GM19351 (cell line): Measurements from ENCODE around the gene VTI1A.

Experiments
- ATAC-seq: cut with Tn5 transposase; IDR thresholded peaks from one replicate; pipeline ENCODE4 v1.9.1; 2021; ENCODE audit warnings: mild to moderate bottlenecking, moderate library complexity; ENCODE audit not compliant: unreplicated experiment

The VTI1A gene

DNA sequence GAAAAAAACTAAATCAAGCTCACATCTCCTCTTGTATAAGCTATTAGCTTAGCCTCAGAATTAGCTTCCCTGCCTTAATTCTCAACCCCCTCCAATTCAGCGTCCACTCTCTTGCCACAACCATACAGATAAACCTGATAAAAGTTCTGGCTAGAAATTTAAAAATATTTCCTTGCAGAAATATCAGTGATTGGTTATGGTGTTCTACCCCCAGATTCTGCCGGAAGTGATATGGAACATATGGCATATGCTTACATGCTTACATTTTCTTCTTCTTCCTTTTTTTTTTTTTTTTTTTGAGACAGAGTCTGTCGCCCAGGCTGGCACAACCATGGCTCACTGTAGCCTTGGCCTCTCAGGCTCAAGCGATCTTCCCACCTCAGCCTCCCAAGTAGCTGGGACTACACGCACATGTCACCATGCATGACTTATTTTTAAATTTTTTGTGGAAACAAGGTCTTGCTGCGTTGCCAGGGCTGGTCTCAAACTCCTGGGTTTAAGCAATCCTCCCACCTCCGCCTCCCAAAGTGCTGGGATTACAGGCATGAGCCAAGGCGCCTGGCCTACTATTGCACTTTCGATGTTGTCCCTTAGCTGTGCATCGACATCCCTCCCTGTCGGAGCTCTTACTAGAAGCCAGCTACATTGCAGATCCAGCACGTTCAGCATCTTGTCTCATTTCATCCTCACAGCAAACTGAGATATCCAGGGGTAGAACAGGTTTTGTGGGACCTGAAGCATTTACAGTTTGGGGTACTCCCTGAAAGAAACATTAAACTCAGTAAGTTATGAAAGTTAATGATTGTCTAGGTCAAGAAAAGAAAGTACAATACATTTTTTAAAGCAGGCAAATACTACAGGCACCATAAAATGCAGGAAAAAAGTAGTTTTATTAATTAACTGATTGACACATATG is 297.4 kb downstream of the VTI1A start:
- ATAC-seq: no peak

DNA sequence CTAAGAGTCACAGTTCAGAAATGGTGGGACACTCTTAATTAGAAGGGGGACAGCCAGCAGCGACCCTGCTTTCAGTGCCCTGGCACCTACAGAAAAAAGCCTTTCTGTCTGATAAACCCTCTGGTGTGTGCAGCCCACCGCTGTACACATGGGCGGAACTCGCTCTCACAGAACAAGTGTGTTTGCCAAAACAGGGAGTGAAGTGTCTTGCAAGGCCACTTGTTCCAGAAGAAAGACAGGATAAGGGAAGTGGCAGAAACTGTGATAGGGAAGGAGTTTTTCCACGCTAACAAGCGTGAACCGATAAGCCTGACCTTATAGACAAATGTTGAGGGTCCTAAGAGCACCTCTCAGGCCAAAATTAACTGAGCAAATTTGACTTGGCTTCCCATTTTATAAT is 299.3 kb downstream of the VTI1A start:
- ATAC-seq: no peak

DNA sequence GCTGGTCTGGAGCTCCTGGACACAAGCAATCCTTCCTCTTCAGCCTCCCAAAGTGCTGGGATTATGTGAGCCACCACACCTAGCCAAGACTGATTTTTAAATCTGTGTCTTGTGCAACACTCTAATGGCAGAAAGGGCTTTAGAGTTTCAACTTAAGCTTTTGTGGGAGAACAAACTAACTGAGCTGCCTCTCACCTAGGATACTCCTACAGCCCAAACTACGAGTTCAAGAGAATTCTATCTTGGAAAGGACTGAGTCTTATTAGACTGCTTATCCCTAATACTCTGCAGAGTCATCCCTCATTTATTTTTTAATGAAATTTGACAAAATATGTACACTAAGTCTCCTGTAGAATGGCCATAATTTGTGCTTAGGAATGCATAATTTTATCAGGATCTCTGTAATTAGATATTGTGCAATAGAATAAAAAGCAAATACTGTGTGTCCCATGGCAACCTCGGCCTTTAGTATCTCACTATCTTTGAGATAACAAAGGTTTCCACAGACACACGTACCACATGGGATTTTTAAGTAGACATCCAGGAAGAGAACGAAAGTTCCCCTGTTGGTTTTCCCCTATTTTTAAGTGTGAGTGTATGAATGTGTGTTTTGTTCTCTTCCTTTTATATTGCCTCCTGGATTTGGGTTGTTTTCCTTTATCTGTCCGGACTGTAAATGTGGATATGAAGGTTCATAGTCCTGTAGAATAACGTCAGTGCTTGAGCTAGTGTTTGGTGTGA is 303.6 kb downstream of the VTI1A start:
- no peak for ATAC-seq

DNA sequence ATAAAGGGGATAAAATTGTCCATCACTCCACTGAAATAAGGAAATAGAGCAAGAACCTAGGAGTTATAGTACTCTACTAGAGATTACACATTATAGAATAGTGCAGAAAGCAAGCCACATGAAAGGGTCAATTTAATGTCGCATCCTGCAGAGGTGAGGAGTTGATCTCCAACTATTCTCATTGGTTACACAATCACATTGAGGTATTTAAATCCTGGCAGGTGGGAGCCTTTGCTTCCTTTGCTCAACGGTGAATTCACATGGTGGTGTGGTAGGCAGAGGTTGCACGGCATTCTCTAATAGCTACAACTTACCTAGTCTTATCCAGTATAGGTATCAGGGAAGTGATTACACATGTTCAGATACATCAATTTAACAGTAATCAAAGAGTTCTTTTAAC is 304.6 kb downstream of the VTI1A start:
- ATAC-seq: no peak

DNA sequence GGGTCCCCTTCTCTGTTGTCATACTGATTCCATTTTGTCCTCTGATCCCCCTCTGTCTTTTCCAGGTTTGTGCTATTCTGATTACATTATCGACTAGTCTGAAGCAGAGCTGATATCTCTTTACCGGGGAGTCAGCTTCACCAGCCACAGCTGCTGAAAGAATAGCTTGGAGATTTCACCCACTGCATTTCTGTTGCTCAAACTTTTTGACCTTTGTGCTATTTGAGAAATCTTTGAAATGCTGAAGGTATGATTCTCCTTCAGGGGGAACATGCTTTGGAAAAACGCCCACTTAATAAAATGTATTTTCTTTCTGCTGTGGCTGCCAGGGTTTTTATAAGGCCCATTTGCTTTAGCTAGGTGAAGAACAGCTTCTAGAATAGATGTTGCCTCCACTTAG is 305.3 kb downstream of the VTI1A start:
- no peak for ATAC-seq

DNA sequence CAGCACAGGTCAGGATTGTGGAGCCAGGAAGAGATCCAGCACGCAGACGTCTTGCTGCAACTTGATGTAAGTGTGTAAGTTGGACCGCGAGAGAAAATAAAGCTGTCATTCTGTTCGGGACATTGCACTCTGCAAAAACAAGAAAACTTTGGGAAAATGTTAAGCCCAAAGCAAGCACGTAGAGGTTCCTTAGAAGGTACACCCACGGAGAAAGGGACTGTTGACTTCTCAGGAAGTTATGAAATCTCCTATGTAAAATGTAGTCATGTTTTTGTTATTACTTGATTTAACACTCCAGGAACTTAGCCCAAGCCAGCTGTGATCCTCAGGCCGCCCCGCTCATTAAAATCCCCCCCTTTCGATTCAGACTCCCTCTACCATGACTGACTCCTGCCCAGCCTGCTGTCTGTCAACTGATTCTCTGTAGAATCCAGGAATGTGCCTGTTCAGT is 307.0 kb downstream of the VTI1A start:
- ATAC-seq: no peak

DNA sequence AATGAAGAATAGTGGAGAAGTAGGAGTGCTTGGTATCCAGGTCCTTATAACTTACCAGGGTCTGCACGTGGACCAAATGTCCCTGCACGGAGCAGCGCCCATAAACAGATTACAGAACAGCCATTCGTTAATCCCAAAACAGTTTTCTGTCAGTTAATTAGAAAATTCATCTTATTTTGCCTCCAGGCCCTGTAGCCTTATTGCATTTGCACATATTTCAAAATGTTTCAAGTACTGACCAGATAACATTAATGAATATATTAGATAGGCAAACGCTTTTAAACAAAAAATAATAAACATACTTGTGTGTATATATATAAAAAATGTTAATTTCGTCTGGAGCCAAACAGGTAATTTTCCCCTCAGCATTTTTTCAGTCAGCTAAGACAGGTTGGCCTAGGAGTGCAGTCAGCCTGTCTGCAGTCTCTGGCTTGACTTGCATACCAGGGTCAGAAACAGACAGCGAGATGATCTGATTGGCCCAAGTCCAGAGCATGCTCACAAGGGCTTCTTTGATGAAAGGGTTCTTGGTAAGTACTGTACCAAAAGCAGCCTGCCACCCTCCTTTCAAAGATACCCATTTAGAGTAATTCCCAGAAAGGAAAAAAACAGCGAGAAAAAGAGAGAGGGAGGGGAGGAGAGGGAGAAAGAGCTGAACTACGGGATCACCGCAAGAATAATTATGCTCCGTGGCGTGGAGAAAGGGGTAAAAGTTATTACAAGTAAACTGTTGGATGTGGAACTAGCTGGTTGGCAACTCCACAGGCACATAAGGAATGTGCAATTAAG is 308.6 kb downstream of the VTI1A start:
- no peak for ATAC-seq

DNA sequence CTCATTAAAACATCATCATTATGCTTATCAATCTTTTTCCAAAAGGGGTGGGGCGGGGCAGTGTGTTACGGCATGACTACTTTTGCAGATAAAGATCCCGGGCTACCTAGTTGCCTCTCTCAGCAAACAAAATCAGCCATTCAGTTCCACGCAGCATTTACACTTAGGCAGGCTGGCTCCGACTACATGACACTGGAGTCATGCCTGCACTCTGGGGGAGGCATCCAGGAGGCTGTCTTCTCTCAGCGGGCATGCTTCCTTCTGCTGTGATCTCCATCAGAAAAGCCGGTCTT is 309.2 kb downstream of the VTI1A start:
- no peak for ATAC-seq

DNA sequence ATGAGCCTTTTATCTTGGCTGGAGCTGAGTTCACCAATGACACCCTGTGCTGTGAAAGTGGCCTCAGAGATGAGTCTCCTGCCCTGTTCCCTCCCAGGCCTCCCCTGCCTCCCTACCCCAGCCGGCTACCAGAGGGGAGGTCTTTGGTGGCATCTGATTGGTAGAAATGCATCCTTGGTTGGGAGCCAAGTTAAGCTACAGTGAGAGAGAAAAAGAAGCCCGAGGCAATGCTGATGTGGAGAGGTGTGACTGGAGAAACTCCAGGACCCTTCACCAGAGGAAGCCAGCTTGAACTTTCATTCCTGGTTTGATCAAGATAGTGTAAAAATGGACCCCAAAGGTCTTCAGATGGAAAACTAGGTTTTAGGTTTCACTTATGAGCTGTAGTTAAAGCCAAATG is 311.9 kb downstream of the VTI1A start:
- ATAC-seq: no peak

DNA sequence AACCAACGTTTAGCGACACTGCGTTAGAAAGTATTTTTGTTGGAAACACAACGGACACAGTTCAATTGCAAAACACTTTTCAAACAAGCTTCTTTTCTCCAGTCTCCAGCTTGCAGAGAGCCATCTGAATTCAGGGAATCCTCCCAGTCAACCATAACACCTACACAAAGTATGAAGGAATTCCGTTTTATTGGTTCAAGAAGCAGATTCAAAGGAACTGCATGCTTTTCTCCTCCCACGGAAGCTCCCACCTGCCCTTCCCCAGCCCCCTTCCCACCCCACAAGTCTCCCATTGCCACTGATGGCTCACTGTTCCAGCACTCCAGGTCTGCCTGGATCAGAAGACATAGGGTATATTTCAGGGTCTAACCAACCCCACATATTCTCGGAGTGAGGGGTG is 312.5 kb downstream of the VTI1A start:
- no peak for ATAC-seq

DNA sequence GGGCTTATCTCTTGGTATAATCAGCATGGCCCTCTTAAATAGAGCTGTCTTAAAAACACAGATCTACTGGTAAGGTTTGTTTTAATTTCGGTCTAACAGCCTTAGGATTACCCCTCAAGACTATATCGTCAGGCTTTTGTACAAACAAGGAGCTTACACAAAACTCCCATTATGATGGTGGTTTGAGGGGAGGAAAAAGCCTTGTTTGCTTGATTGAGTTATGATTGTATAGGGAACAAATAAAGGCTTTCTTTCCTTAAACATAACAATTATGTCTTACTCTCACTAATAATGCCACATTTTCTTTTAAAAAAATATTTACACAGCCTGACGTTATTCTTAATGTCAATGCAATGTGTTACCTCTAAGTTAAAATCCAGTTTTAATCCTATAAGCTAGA is 314.2 kb downstream of the VTI1A start:
- no peak for ATAC-seq

DNA sequence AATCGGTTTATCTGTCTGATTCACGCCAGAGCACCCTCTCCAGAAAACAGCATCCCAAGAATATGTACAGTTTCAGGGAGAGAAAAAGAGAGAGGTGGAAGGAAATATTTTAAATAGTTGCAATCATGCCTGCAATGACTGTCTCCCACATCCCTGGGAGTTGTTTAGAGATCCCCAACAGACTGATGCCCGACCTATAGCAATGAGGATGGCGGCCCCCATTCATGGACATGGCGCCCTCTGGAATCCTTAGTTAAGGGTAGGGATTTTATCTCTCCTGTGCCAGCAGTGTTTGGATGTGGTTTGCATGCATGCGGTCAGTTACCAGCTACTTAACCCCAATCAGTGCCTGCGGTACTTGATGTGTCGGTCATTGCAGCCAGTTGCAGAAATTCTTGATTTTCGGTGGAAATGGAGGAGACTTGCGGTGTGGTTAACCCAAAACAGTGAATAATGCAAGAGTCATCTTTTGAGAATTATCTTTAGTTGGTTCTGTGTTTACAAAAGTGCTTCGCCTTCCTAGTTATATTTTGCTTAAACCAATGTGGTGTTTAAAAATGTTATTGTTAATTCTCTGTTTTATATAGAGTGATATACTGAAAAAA is 317.0 kb downstream of the VTI1A start:
- ATAC-seq: no peak

DNA sequence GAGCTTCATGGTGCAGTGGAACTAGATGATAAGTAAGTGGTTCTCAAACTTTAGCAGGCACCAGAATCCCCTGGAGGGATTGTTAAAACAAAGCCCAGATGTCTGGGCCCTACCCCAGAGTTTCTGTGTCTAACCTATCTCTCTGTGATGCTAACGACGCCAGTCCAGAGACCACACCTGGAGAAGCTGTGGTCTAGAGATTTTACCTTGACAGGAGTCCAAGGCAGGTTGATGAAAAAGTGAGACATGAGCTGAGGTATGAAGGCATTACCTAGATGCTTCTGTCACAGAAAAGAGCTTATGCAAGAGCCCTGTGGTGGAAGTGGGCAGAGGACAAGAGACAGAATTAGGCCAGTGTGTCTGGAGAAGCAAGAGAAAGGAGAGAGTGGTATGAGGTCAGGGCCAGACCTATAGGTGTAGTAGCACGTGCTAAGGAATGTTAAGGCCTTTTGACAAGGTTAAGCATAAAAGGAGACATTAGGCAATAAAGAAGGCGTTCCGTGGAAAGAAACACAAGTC is 318.8 kb downstream of the VTI1A start:
- ATAC-seq: no peak

DNA sequence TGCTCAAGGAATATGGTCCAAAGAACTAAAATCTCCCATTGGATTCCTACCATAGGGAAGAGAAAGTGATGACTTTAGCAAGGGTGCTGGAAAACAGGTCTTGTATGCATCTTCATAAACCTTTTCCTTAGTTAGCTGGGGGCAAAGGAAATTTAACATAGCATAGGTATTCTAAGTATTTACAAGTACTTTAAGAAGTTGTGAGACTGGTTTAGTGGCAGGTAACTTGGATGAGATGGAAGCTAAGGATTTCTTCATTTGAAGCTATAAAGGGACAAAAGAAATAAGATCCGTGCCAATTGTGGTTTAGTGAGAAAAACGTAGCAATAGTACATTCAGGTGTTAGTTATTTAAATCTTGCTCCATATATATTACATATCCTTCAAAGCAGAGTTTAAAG is 319.6 kb downstream of the VTI1A start:
- no peak for ATAC-seq

DNA sequence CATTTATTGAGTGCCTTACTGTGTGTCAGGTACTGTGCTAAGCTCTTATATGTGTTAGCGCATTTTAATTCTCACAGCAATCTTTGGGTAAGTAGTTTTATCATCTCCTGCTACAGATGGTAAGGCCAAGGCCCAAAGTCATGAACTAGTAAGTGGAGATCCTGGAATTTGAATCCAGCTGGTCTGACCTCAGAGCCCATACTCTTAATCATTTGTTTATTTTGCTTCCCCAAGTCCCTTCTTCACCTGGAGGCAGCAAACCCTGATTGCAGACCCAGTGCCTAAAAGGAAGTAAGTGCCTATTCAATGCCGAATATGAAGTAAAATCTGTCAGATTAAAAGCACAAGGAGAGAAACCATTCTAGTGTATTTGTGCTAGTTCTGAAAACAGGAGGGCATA is 320.1 kb downstream of the VTI1A start:
- ATAC-seq: no peak

DNA sequence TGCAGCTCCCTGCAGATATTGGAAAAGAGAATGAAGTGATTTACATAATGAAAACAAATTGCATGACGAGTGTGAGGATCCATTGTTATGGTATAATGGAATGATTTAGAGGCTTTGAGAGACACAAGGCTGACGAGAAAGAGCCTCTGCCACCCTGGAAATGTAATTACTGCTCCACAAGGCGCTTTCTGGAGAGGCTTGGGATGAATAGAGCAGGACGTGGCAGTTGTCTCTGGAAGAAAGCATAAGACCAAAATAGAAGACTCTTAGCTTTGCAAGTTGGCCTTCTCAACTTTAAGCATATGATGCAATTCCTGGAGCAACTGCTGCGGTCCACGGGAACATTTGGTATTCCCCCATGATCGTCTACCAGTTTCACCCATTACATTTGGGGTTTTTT is 321.1 kb downstream of the VTI1A start:
- ATAC-seq: no peak

DNA sequence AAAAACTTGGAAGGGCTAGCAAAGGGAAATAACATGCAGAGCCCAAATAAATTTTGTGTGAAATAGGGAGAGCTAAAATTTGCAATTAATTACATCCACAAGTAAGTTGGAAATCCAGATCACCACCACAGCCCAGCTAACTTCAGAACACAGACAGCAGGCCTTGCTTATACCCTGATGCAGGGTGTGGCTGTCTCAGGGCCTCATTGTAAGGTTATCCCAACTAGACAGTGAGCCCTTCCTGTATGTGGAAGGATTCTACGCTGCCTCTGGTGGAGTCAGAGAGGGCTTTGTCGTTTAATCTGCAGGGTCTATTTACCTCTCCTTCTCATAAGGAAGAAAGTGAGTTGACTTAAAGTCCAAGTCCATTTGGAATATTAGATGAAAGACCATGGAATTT is 322.1 kb downstream of the VTI1A start:
- ATAC-seq: no peak

DNA sequence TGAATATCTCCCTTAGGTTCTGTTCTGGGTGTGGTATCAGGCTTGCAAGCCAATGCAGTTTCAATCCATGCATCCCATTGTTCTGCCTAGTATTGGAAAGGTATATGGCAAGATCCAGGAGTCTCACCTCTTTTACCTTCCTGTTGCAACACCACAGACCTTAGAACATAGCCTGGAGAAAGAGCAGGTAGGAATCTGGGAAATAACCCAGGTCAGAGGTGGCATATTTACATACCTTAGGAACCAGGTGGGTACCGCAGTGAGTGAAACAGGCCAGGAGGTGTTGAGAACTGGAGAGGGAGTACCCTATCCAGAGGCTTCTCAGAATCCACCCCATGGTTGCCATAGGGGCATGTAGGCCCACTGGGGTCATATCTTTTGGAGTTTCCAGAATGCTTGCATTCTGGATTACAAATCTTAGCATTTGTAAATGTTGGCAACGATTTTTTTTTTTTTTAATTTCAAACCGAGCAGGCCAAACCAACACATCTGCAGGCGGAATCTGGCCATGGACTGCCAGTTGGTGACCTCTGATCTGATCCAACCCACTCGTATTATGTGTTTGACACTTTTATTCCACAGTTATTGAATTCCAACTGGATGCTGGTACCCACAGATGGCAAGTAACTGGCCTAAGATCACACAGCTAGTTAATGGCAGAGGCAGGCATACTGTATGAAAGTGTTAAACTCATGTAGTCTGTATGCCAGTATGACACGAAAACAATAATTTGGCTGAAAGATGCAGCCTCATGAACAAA is 322.8 kb downstream of the VTI1A start:
- no peak for ATAC-seq

DNA sequence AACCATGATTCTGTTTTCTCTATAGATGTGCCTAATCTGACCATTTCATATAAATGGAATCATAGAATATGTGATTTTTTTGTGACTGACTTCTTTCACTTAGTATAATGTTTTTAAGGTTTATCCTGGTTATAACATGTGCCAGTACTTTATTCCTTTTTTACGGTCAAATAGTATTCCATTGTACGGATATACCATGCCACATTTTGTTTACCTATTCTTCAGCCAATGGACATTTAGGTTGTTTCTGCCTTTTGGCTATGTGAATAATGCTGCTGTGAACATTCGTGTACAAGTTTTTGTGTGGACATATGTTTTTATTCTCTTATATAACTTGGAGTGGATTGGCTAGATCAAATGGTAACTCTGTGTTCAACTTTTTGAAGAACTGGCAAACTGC is 324.7 kb downstream of the VTI1A start:
- ATAC-seq: no peak

DNA sequence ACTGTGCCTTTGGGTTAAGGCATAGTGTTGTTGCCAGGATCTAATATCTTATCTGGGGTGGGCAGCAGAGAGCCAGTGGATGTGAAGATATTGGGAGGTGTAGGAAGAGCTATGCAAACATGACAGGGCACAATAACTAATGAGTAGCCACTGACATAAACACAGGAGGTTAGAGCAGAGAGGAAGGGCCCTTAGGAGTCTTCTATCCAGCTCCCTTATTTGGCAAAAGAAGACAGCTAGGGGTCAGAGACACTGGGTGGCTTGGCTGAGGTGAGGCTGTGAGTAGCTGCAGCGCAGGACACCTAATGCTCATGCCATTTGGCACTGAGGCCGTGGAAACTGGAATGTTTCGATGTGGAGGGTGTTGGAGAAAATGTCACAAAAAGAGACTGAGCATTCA is 326.8 kb downstream of the VTI1A start:
- ATAC-seq: no peak
